Endothelial cell of umbilical vein (primary cell): Measurements from ENCODE around the gene EPX.

Source experiments
- CTCF ChIP-seq, 2 donors: IDR thresholded peaks; 1 replicate in 1 of 2; 2 replicates in 1 of 2; pipeline ENCODE4 v1.5.1; 2011; ENCODE audit warnings: low read length in 2 of 2, mild to moderate bottlenecking in 2 of 2, moderate library complexity in 2 of 2, control low read depth in 1 of 2, inconsistent platforms in 1 of 2, low read depth in 1 of 2; ENCODE audit not compliant: insufficient read depth in 1 of 2; ENCODE audit errors: extremely low read depth in 1 of 2
- EZH2 ChIP-seq: IDR thresholded peaks from 2 replicates; pipeline ENCODE4 v1.6.1; 2012; ENCODE audit warnings: borderline replicate concordance, low read depth, mild to moderate bottlenecking, moderate library complexity, low read length, inconsistent platforms; ENCODE audit not compliant: severe bottlenecking
- JUN ChIP-seq: IDR thresholded peaks from 2 replicates; pipeline ENCODE4 v1.6.1; 2011; ENCODE audit warnings: borderline replicate concordance, low read depth; ENCODE audit not compliant: insufficient read length, insufficient read depth
- MYC ChIP-seq: IDR thresholded peaks from one replicate; pipeline ENCODE4 v1.6.1; 2011; ENCODE audit warnings: mild to moderate bottlenecking, low read depth, low read length
- POLR2A ChIP-seq: IDR thresholded peaks from 2 replicates; pipeline ENCODE4 v1.6.1; 2012; ENCODE audit warnings: low read depth, mild to moderate bottlenecking, control low read depth, low read length

- no peak for TF ChIP-seq POLR2A
- no peak for TF ChIP-seq CTCF (IDR thresholded peaks at IDR 0.05; ENCODE audit: extremely low read depth in 1 of 2, insufficient read depth in 1 of 2, low read depth in 1 of 2, low read length in 2 of 2)
- TF ChIP-seq JUN: no peak
- TF ChIP-seq MYC: no peak
- TF ChIP-seq EZH2: no peak
These were observed 47.5 kb downstream of the EPX start for GRCh38 chr17:58239987-58240386.
